HepG2 (cell line): ENCODE data around the gene HCFC2. TPM values are rescaled to one million over a fixed set of nuclear protein-coding genes. Genes with fewer than 3 reads are reported as not detected.
"Not testable (repeated sequence)": the region's sequence is repeated elsewhere in the genome, so short reads cannot be mapped to it uniquely, and the experiment has no call there.

Source experiments
- ATAC-seq: fragments of 200-7000 bp; cut with Tn5 transposase; 3 replicates; pipeline ENCODE4 v1.9.1; 2020; ENCODE audit warnings: mild to moderate bottlenecking, moderate library complexity
- BruUV-seq: library from RNA; stranded (reverse); fragments of 400-500 nt; replicated peaks from 2 replicates; lab custom pipeline; 2021; lab: Mats Ljungman, UMichigan
- CTCF ChIA-PET: fragments of 300-600 bp; formaldehyde crosslinking; extraction: SDS; loops from one replicate; lab custom pipeline; 2021; ENCODE audit warnings: low total read pairs, inconsistent platforms, low intra/inter-chr PET ratio; lab: Yijun Ruan, JAX
- POLR2A ChIA-PET: fragments of 350-600 bp; sonication (Branson Sonifier 250); formaldehyde crosslinking; loops from one replicate; lab custom pipeline; 2020; ENCODE audit warnings: antibody characterized with exemption, inconsistent platforms; lab: Yijun Ruan, JAX
- DNase-seq: peaks from one replicate; pipeline ENCODE4 v3.0.0-alpha.2; 2015; ENCODE audit warnings: low spot score
- FAIRE-seq: peaks from 3 replicates; lab custom pipeline; 2011; peaks lifted over from hg19 to GRCh38; lab: Jason Lieb, UNC
- H2AFZ ChIP-seq: one replicate; pipeline ENCODE4 v1.6.1; 2011; ENCODE audit warnings: low read length, inconsistent platforms
- H3K27ac ChIP-seq: fragments of 300-600 bp; 3 replicates; pipeline ENCODE4 v1.8.0; 2011; ENCODE audit warnings: mixed run types, mild to moderate bottlenecking, mixed read lengths, low read length, inconsistent platforms; ENCODE audit not compliant: insufficient read depth; ENCODE audit errors: extremely low read length
- H3K27me3 ChIP-seq, 2 experiments: fragments of 200-600 bp in 1 of 2; 2 replicates in 1 of 2; 3 replicates in 1 of 2; pipeline versions ENCODE4 v1.6.0 to v1.8.0; 2011; ENCODE audit warnings: low read length in 2 of 2, mild to moderate bottlenecking in 2 of 2, moderate library complexity in 2 of 2, inconsistent platforms in 1 of 2; ENCODE audit not compliant: insufficient read depth in 2 of 2, control insufficient read depth in 1 of 2
- H3K36me3 ChIP-seq, 2 experiments: fragments of 200-600 bp in 1 of 2; replicated peaks in 1 of 2; 2 replicates in 1 of 2; 3 replicates in 1 of 2; pipeline versions ENCODE4 v1.5.1 to v1.8.0; 2011; ENCODE audit warnings: low read length in 2 of 2, inconsistent platforms in 1 of 2; ENCODE audit not compliant: insufficient read depth in 2 of 2, control insufficient read depth in 1 of 2
- H3K4me1 ChIP-seq: 2 replicates; pipeline ENCODE4 v1.5.1; 2012; ENCODE audit warnings: low read length, inconsistent platforms; ENCODE audit not compliant: insufficient read depth
- H3K4me2 ChIP-seq: 2 replicates; pipeline ENCODE4 v1.6.0; 2011; ENCODE audit warnings: low read depth, low read length, inconsistent platforms
- H3K4me3 ChIP-seq, 3 experiments: fragments of 200-600 bp in 1 of 3; sonication (generic), shearing (Covaris generic) in 1 of 3; replicated peaks in 1 of 3; 2 replicates each; pipeline ENCODE4 v1.5.1; 2011 to 2016; ENCODE audit warnings: low read length in 3 of 3, inconsistent platforms in 2 of 3, low read depth in 2 of 3, mild to moderate bottlenecking in 2 of 3, control low read depth in 1 of 3, mixed read lengths in 1 of 3; ENCODE audit not compliant: insufficient read depth in 1 of 3
- H3K79me2 ChIP-seq: one replicate; pipeline ENCODE4 v1.6.1; 2011; ENCODE audit warnings: low read length, inconsistent platforms; ENCODE audit not compliant: insufficient read depth
- H3K9ac ChIP-seq: 2 replicates; pipeline ENCODE4 v1.6.0; 2011; ENCODE audit warnings: mild to moderate bottlenecking, low read depth, low read length, inconsistent platforms; ENCODE audit not compliant: insufficient read depth
- H3K9me3 ChIP-seq: 2 replicates; pipeline ENCODE4 v1.5.1; 2012; ENCODE audit warnings: mild to moderate bottlenecking, low read length
- H4K20me1 ChIP-seq: 2 replicates; pipeline ENCODE4 v1.6.0; 2011; ENCODE audit warnings: inconsistent platforms, mild to moderate bottlenecking, low read length, moderate library complexity; ENCODE audit not compliant: insufficient read depth
- CHCHD3 ChIP-seq: sonication (generic); formaldehyde crosslinking; IDR thresholded peaks from 2 replicates; pipeline ENCODE4 v1.8.0; 2022; ENCODE audit warnings: mild to moderate bottlenecking, missing genetic modification reagents, moderate library complexity
- FLYWCH1 ChIP-seq: sonication (generic); formaldehyde crosslinking; IDR thresholded peaks from 2 replicates; pipeline ENCODE4 v1.8.1; 2023; ENCODE audit warnings: mild to moderate bottlenecking, missing genetic modification reagents
- HNF1A ChIP-seq, 2 experiments: sonication (generic) in 1 of 2; formaldehyde crosslinking in 1 of 2; IDR thresholded peaks; 2 replicates each; pipeline versions ENCODE4 v1.4.0 to v1.6.1; 2016 to 2020; ENCODE audit warnings: borderline replicate concordance in 1 of 2, low read depth in 1 of 2, mild to moderate bottlenecking in 1 of 2, missing genetic modification reagents in 1 of 2
- NFIC ChIP-seq: IDR thresholded peaks from 2 replicates; pipeline ENCODE4 v1.6.1; 2012; ENCODE audit warnings: mild to moderate bottlenecking, low read length, inconsistent platforms
- ZBED4 ChIP-seq: sonication (generic); formaldehyde crosslinking; IDR thresholded peaks from 2 replicates; pipeline ENCODE4 v1.4.0; 2020; ENCODE audit warnings: missing genetic modification reagents, borderline replicate concordance
- ZNF496 ChIP-seq: sonication (generic); formaldehyde crosslinking; IDR thresholded peaks from 2 replicates; pipeline ENCODE4 v1.8.1; 2023; ENCODE audit warnings: mild to moderate bottlenecking, moderate library complexity, missing genetic modification reagents; ENCODE audit not compliant: insufficient replicate concordance
- WGBS: methylation state at CpG from one replicate; pipeline ENCODE4 v1.1.6; 2017; ENCODE audit warnings: low lambda C conversion rate; 5-methylcytosine and 5-hydroxymethylcytosine counted together
- in situ Hi-C: cut with HindIII; loops from 2 replicates; pipeline ENCODE4 v1.10.0; 2017; ENCODE audit warnings: low pct_unique_long_range_greater_than_20kb; ENCODE audit not compliant: extremely low pct_ligation_motif_present
- intact Hi-C: fragments of 100-400 bp; cut with micrococcal nuclease; formaldehyde crosslinking; loops from one replicate; pipeline ENCODE4 v1.10.0; 2022; ENCODE audit not compliant: unreplicated experiment
- polyA plus RNA-seq, 8 experiments: library from polyadenylated mRNA; depleted of rRNA in 3 of 8; stranded (reverse) in 7 of 8; unstranded in 1 of 8; fragments of >200 nt; fragmentation: Illumina TruSeq in 4 of 8; extraction: Trizol in 4 of 8; gene quantifications; 2 replicates each; pipeline versions ENCODE4 v1.2.1 to v1.2.3, GENCODE V29; 2011 to 2016; ENCODE audit warnings: low read depth in 4 of 8, missing spikeins in 1 of 8, mixed read lengths in 1 of 8; ENCODE audit not compliant: insufficient read depth in 1 of 8
- total RNA-seq, 5 experiments: library from RNA; depleted of rRNA; stranded (reverse); fragments of >200 nt; fragmentation: Illumina TruSeq; extraction: Trizol; gene quantifications; 2 replicates each; pipeline ENCODE4 v1.2.3, GENCODE V29; 2016; ENCODE audit warnings: low read depth in 1 of 5

HCFC2 gene
- total and polyA plus RNA-seq, 2 of the 13 experiments (the other 11 are each of a cell fraction or from before 2014, with no cell fraction given) = 3.7 to 4.9 TPM

GRCh38 chr12:104064031-104064841 lies at the start of gene HCFC2 (continued):
- TF ChIP-seq HNF1A (IDR thresholded peaks at IDR 0.05; ENCODE audit: low read depth) (no peak), HNF1A (CRISPR knock-in tag; IDR thresholded peaks at IDR 0.05; ENCODE audit: borderline replicate concordance) (peak; percentile 31; the same call in 1 of the 2 replicates), NFIC (no peak), ZBED4 (CRISPR knock-in tag) (no peak), CHCHD3 (CRISPR knock-in tag) (0 out of 2 replicates have a peak, but pooled peaks have one; percentile 38), ZNF496 (no peak), FLYWCH1 (CRISPR knock-in tag) (no peak)

- DNase-seq, H2AFZ ChIP-seq, H3K4me1 ChIP-seq, H3K4me2 ChIP-seq, H3K36me3 ChIP-seq, ATAC-seq, H3K27ac ChIP-seq, H4K20me1 ChIP-seq, H3K9ac ChIP-seq, H3K9me3 ChIP-seq, intact Hi-C loops, H3K27me3 ChIP-seq, CTCF ChIA-PET, H3K79me2 ChIP-seq, BruUV-seq, POLR2A ChIA-PET, FAIRE-seq, H3K4me3 ChIP-seq, in situ Hi-C loops: not testable (repeated sequence)
- WGBS = 6% methylated on average over 1 of the region's 1 CpG
Measured at GRCh38 chr12:104021862-104022261, 42.5 kb upstream of the HCFC2 start.
